ENCODE measurements around the gene BRCA2.

GRCh38 chr13:32446773-32447465 lies 131.6 kb downstream of the BRCA2 start:
- no peak for TF ChIP-seq GATA2 (IDR thresholded peaks at IDR 0.05; ENCODE audit: low read depth, low read length)
- TF ChIP-seq GATA3 (IDR thresholded peaks at IDR 0.05; ENCODE audit: low read depth, low read length) = no peak

Measured in SH-SY5Y (cell line).